Measurements from ENCODE around the gene KRTAP10-2.
"Not testable (repeated sequence)": the region's sequence is repeated elsewhere in the genome, so short reads cannot be mapped to it uniquely, and the experiment has no call there.

The KRTAP10-2 gene

GRCh38 chr21:44582055-44582454 is 30.8 kb upstream of the KRTAP10-2 start:
- no peak for DNase-seq

GRCh38 chr21:44581158-44581557 is 29.9 kb upstream of the KRTAP10-2 start:
- no peak for DNase-seq

- DNase-seq: not testable (repeated sequence)
Observed at GRCh38 chr21:44580231-44580821, 29.0 kb upstream of the KRTAP10-2 start, which contains the start of gene KRTAP10-5. Gene KRTAP10-5, minus strand, starts transcription at chr21:44580604. Its CDS starts 26 bp downstream, at chr21:44580578.

- DNase-seq: no peak
Observed at GRCh38 chr21:44579833-44580144, 28.5 kb upstream of the KRTAP10-2 start.

- no peak for DNase-seq
Observed at GRCh38 chr21:44579056-44579832, 27.9 kb upstream of the KRTAP10-2 start.

GRCh38 chr21:44578371-44579055 is 27.2 kb upstream of the KRTAP10-2 start:
- DNase-seq: no peak

GRCh38 chr21:44576025-44576420 is 24.7 kb upstream of the KRTAP10-2 start:
- no peak for DNase-seq

- no peak for DNase-seq
Observed at GRCh38 chr21:44575307-44576024, 24.2 kb upstream of the KRTAP10-2 start.

- no peak for DNase-seq
Observed at GRCh38 chr21:44574457-44575306, 23.4 kb upstream of the KRTAP10-2 start.

GRCh38 chr21:44573630-44574456 is 22.5 kb upstream of the KRTAP10-2 start, which contains the start of gene KRTAP10-4:
Gene KRTAP10-4, plus strand, starts transcription at chr21:44573729. Its CDS starts 30 bp downstream, at chr21:44573759.
- not testable (repeated sequence) for DNase-seq

- no peak for DNase-seq
Observed at GRCh38 chr21:44572959-44573583, 21.8 kb upstream of the KRTAP10-2 start.

- DNase-seq: no peak
Observed at GRCh38 chr21:44571844-44572782, 20.8 kb upstream of the KRTAP10-2 start.

- DNase-seq: no peak
Observed at GRCh38 chr21:44571296-44571695, 20.0 kb upstream of the KRTAP10-2 start.

GRCh38 chr21:44569861-44570517 is 18.7 kb upstream of the KRTAP10-2 start:
- no peak for DNase-seq

- no peak for DNase-seq
Observed at GRCh38 chr21:44568667-44569556, 17.6 kb upstream of the KRTAP10-2 start.

GRCh38 chr21:44568261-44568660 is 17.0 kb upstream of the KRTAP10-2 start:
- DNase-seq: no peak

GRCh38 chr21:44567481-44568171 is 16.3 kb upstream of the KRTAP10-2 start:
- no peak for DNase-seq
